HepG2 (cell line): ENCODE measurements around the gene CD7. TPM values are rescaled to one million over a fixed set of nuclear protein-coding genes. Genes with fewer than 3 reads are reported as not detected.

Experiments used
- ATAD3A ChIP-seq: sonication (generic); formaldehyde crosslinking; IDR thresholded peaks from 2 replicates; pipeline ENCODE4 v1.4.0; 2020; ENCODE audit warnings: missing genetic modification reagents
- ERF ChIP-seq: IDR thresholded peaks from 2 replicates; pipeline ENCODE4 v1.6.1; 2018; ENCODE audit warnings: missing biosample characterization, missing genetic modification reagents
- FOXA3 ChIP-seq: IDR thresholded peaks from 2 replicates; pipeline ENCODE4 v1.6.1; 2016; ENCODE audit warnings: missing genetic modification reagents, missing compliant biosample characterization
- FOXM1 ChIP-seq: sonication (generic); formaldehyde crosslinking; IDR thresholded peaks from 2 replicates; pipeline ENCODE4 v1.5.0; 2020; ENCODE audit warnings: missing genetic modification reagents
- HIVEP1 ChIP-seq: sonication (generic); formaldehyde crosslinking; IDR thresholded peaks from 2 replicates; pipeline ENCODE4 v1.4.0; 2020; ENCODE audit warnings: mild to moderate bottlenecking, missing genetic modification reagents
- IKZF1 ChIP-seq: fragments of 450-650 bp; IDR thresholded peaks from 2 replicates; pipeline ENCODE4 v1.7.1; 2016
- JARID2 ChIP-seq: sonication (generic); formaldehyde crosslinking; IDR thresholded peaks from 2 replicates; pipeline ENCODE4 v1.8.1; 2023; ENCODE audit warnings: missing genetic modification reagents, inconsistent platforms; ENCODE audit not compliant: insufficient replicate concordance
- JUN ChIP-seq: sonication (generic); formaldehyde crosslinking; IDR thresholded peaks from 2 replicates; pipeline ENCODE4 v1.4.0; 2020; ENCODE audit warnings: mild to moderate bottlenecking, missing genetic modification reagents
- KDM5B ChIP-seq: sonication (generic); formaldehyde crosslinking; IDR thresholded peaks from 2 replicates; pipeline ENCODE4 v1.4.0; 2020; ENCODE audit warnings: missing genetic modification reagents, mild to moderate bottlenecking, borderline replicate concordance
- NFATC3 ChIP-seq: sonication (generic); formaldehyde crosslinking; IDR thresholded peaks from 2 replicates; pipeline ENCODE4 v1.5.1; 2020; ENCODE audit warnings: mild to moderate bottlenecking, missing genetic modification reagents
- NFYC ChIP-seq: IDR thresholded peaks from 2 replicates; pipeline ENCODE4 v1.6.1; 2016; ENCODE audit warnings: missing genetic modification reagents, missing compliant biosample characterization
- PTBP1 ChIP-seq: fragments of 200-400 bp; formaldehyde crosslinking; IDR thresholded peaks from 2 replicates; pipeline ENCODE4 v1.6.1; 2018; ENCODE audit warnings: low read length, low read depth; ENCODE audit not compliant: poor library complexity, severe bottlenecking
- SSRP1 ChIP-seq: IDR thresholded peaks from 2 replicates; pipeline ENCODE4 v1.6.1; 2016; ENCODE audit warnings: control low read depth
- XRCC5 ChIP-seq: fragments of 200-400 bp; formaldehyde crosslinking; optimal IDR thresholded peaks from 2 replicates; pipeline ENCODE3; 2017; ENCODE audit warnings: mild to moderate bottlenecking, low read length
- ZBTB7B ChIP-seq: sonication (generic); formaldehyde crosslinking; IDR thresholded peaks from 2 replicates; pipeline ENCODE4 v1.4.0; 2020; ENCODE audit warnings: missing genetic modification reagents
- ZFP90 ChIP-seq: sonication (generic); formaldehyde crosslinking; IDR thresholded peaks from 2 replicates; pipeline ENCODE4 v1.8.0; 2022; ENCODE audit warnings: missing genetic modification reagents, mild to moderate bottlenecking, inconsistent platforms, borderline replicate concordance
- ZNF10 ChIP-seq: sonication (generic); formaldehyde crosslinking; IDR thresholded peaks from 2 replicates; pipeline ENCODE4 v1.4.0; 2020; ENCODE audit warnings: mild to moderate bottlenecking, low read depth, missing genetic modification reagents, borderline replicate concordance
- ZNF124 ChIP-seq: sonication (generic); formaldehyde crosslinking; IDR thresholded peaks from 2 replicates; pipeline ENCODE4 v1.4.0; 2020; ENCODE audit warnings: missing genetic modification reagents
- ZNF629 ChIP-seq: sonication (generic); formaldehyde crosslinking; conservative IDR thresholded peaks from 2 replicates; pipeline ENCODE4 v1.5.0; 2020; ENCODE audit warnings: missing genetic modification reagents
- polyA plus RNA-seq, 8 experiments: library from polyadenylated mRNA; depleted of rRNA in 3 of 8; stranded (reverse) in 7 of 8; unstranded in 1 of 8; fragments of >200 nt; fragmentation: Illumina TruSeq in 4 of 8; extraction: Trizol in 4 of 8; gene quantifications; 2 replicates each; pipeline versions ENCODE4 v1.2.1 to v1.2.3, GENCODE V29; 2011 to 2016; ENCODE audit warnings: low read depth in 4 of 8, missing spikeins in 1 of 8, mixed read lengths in 1 of 8; ENCODE audit not compliant: insufficient read depth in 1 of 8
- total RNA-seq, 5 experiments: library from RNA; depleted of rRNA; stranded (reverse); fragments of >200 nt; fragmentation: Illumina TruSeq; extraction: Trizol; gene quantifications; 2 replicates each; pipeline ENCODE4 v1.2.3, GENCODE V29; 2016; ENCODE audit warnings: low read depth in 1 of 5
- TF ChIP-seq, protein P1 (sequence below): sonication (generic); formaldehyde crosslinking; IDR thresholded peaks from 2 replicates; pipeline ENCODE4 v1.9.0; 2021; ENCODE audit warnings: missing genetic modification reagents, mild to moderate bottlenecking, borderline replicate concordance
- TF ChIP-seq, protein P2 (sequence below): sonication (generic); formaldehyde crosslinking; conservative IDR thresholded peaks from 2 replicates; pipeline ENCODE4 v1.5.0; 2020; ENCODE audit warnings: missing genetic modification reagents
- TF ChIP-seq, protein P3 (sequence below): sonication (generic); formaldehyde crosslinking; IDR thresholded peaks from 2 replicates; pipeline ENCODE4 v1.8.1; 2023; ENCODE audit warnings: mild to moderate bottlenecking, missing genetic modification reagents, borderline replicate concordance
- TF ChIP-seq, protein P4 (sequence below): sonication (generic); formaldehyde crosslinking; IDR thresholded peaks from 2 replicates; pipeline ENCODE4 v1.8.0; 2023; ENCODE audit warnings: mild to moderate bottlenecking, missing genetic modification reagents
- TF ChIP-seq, protein P5 (sequence below), 2 experiments: sonication (generic) in 1 of 2; formaldehyde crosslinking in 1 of 2; IDR thresholded peaks; 2 replicates each; pipeline versions ENCODE4 v1.5.1 to v1.6.1; 2011 to 2020; ENCODE audit warnings: borderline replicate concordance in 1 of 2, low read depth in 1 of 2, low read length in 1 of 2, mild to moderate bottlenecking in 1 of 2, missing genetic modification reagents in 1 of 2, moderate library complexity in 1 of 2

The CD7 gene
- total and polyA plus RNA-seq, 2 of the 13 experiments (the other 11 are each of a cell fraction or from before 2014, with no cell fraction given) = 67.6 to 76.4 TPM

DNA sequence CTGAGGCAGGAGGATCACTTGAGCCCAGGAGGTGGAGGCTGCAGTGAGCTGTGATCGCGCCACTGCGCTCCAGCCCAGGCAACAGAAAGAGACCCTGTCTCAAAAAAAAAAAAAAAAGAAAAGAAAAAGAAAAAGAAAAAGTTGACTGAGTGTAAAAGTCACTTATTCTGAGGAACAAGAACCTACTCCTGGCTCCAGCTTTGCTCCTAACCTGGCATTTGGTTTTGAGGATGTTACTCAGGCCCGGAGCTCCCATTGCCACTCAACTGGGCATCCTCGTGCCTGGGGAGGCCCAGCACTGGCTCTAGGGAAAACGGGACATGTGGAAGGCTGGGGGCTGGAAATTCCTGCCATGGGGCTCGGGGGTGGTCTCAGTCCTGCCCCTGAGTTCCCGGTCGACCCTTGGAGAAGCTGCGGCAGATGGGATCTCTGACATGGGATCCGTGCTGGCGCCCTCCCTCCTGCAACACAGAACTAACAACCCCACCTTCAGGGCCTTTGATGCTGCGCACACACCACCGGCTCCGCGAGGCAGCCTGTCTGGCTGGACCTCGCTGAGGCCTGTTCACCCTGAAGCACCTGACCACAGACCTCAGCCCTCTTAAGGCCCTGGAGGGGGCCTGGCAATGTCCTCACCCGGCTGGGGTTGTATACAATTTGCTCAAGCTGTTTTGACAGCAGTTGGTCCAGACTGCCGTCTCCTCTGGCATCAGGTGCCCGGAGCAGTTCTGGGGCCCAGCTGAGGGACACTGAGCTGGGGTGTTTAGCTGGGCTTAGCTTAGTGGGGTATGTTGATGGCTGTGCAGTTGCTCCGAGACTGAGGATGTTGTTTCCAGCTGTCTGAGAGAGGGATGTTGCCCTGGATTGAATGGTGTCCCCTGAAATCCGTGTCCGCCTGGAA, 12.3 kb downstream of the CD7 start (continued):
- TF ChIP-seq, protein P1, sequence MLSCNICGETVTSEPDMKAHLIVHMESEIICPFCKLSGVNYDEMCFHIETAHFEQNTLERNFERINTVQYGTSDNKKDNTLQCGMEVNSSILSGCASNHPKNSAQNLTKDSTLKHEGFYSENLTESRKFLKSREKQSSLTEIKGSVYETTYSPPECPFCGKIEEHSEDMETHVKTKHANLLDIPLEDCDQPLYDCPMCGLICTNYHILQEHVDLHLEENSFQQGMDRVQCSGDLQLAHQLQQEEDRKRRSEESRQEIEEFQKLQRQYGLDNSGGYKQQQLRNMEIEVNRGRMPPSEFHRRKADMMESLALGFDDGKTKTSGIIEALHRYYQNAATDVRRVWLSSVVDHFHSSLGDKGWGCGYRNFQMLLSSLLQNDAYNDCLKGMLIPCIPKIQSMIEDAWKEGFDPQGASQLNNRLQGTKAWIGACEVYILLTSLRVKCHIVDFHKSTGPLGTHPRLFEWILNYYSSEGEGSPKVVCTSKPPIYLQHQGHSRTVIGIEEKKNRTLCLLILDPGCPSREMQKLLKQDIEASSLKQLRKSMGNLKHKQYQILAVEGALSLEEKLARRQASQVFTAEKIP (CRISPR knock-in tag) = no peak
- TF ChIP-seq, protein P2, sequence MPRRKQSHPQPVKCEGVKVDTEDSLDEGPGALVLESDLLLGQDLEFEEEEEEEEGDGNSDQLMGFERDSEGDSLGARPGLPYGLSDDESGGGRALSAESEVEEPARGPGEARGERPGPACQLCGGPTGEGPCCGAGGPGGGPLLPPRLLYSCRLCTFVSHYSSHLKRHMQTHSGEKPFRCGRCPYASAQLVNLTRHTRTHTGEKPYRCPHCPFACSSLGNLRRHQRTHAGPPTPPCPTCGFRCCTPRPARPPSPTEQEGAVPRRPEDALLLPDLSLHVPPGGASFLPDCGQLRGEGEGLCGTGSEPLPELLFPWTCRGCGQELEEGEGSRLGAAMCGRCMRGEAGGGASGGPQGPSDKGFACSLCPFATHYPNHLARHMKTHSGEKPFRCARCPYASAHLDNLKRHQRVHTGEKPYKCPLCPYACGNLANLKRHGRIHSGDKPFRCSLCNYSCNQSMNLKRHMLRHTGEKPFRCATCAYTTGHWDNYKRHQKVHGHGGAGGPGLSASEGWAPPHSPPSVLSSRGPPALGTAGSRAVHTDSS (CRISPR knock-in tag) = no peak
- TF ChIP-seq NFYC (CRISPR knock-in tag) (no peak), JUN (CRISPR knock-in tag) (no peak), HIVEP1 (CRISPR knock-in tag) (no peak), SSRP1 (no peak), ZNF629 (CRISPR knock-in tag) (no peak), ERF (CRISPR knock-in tag) (0 out of 2 replicates have a peak, but pooled peaks have one; percentile 37), ZBTB7B (peak; percentile 83; the same call in 1 of the 2 replicates), KDM5B (no peak), JARID2 (CRISPR knock-in tag) (no peak), ZNF10 (no peak), ATAD3A (CRISPR knock-in tag) (no peak), PTBP1 (no peak), NFATC3 (CRISPR knock-in tag) (no peak), ZFP90 (CRISPR knock-in tag) (0 out of 2 replicates have a peak, but pooled peaks have one; percentile 56), XRCC5 (no peak), ZNF124 (CRISPR knock-in tag) (0 out of 2 replicates have a peak, but pooled peaks have one; percentile 45), IKZF1 (no peak), FOXM1 (CRISPR knock-in tag) (no peak), FOXA3 (no peak)
- TF ChIP-seq, protein P3, sequence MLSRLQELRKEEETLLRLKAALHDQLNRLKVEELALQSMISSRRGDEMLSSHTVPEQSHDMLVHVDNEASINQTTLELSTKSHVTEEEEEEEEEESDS (CRISPR knock-in tag) = no peak
- TF ChIP-seq, protein P4, sequence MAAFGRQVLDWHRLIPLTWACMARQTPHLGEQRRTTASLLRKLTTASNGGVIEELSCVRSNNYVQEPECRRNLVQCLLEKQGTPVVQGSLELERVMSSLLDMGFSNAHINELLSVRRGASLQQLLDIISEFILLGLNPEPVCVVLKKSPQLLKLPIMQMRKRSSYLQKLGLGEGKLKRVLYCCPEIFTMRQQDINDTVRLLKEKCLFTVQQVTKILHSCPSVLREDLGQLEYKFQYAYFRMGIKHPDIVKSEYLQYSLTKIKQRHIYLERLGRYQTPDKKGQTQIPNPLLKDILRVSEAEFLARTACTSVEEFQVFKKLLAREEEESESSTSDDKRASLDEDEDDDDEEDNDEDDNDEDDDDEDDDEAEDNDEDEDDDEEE = no peak
- TF ChIP-seq, protein P5, sequence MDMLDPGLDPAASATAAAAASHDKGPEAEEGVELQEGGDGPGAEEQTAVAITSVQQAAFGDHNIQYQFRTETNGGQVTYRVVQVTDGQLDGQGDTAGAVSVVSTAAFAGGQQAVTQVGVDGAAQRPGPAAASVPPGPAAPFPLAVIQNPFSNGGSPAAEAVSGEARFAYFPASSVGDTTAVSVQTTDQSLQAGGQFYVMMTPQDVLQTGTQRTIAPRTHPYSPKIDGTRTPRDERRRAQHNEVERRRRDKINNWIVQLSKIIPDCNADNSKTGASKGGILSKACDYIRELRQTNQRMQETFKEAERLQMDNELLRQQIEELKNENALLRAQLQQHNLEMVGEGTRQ (IDR thresholded peaks at IDR 0.05; ENCODE audit: low read depth, low read length) = no peak
- TF ChIP-seq, protein P5 (CRISPR knock-in tag; IDR thresholded peaks at IDR 0.05; ENCODE audit: borderline replicate concordance) = no peak
